ENCODE results near the gene RIN1.

Gene RIN1

DNA sequence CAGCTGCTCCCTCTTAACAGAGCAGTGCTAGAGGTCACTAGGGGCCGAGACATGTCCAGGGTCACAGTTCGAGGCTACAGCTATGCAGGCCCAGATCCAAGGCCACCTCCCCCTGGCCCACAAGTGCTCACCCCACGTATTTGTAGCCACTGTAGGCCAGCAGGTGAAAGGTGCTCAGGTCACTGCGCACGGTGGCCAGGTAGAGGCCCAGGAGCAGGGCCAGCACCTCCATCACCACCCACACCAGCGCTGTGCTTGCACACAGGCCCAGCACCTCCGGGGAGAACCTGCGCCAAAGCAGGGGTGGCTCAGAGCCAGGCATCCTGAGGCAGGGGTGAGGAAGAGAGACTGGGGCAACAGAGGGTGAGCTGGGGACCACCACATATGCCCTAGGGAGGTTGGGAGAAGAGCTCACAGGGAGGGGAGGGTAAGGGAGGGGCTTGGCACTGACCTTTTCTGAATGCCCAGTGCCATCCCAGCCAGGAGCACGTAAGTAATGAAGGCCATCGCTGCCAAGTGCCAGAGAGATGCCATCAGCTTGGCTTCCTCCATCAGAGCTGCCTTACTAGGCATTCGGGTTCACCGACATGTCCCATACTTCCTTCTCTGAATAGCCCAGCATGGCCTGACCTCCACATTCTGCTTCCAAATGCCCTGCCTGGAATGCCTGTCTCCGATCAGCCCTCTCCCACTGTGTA, 50.8 kb downstream of the RIN1 start:
- Histone ChIP-seq H3K9me3 (ENCODE audit: control insufficient read depth, low read length) (no peaks in the 10 kb centered on the region), H3K4me3 (ENCODE audit: low read depth, low read length) (no peak overlapping the region), H3K4me2 (ENCODE audit: low read length) (no peak overlapping the region), H3K9ac (no peak overlapping the region), H3K27ac (no peak overlapping the region), H3K27me3 (ENCODE audit: control insufficient read depth, insufficient read depth, low read length) (no peaks in the 10 kb centered on the region), H3K4me1 (no peaks in the 10 kb centered on the region), H2AFZ (no peak overlapping the region), H3K79me2 (no peaks in the 10 kb centered on the region), H3K36me3 (ENCODE audit: control insufficient read depth, insufficient read depth, low read length) (no peaks in the 10 kb centered on the region)
- TF ChIP-seq CTCF (IDR thresholded peaks at IDR 0.05): no peak

DNA sequence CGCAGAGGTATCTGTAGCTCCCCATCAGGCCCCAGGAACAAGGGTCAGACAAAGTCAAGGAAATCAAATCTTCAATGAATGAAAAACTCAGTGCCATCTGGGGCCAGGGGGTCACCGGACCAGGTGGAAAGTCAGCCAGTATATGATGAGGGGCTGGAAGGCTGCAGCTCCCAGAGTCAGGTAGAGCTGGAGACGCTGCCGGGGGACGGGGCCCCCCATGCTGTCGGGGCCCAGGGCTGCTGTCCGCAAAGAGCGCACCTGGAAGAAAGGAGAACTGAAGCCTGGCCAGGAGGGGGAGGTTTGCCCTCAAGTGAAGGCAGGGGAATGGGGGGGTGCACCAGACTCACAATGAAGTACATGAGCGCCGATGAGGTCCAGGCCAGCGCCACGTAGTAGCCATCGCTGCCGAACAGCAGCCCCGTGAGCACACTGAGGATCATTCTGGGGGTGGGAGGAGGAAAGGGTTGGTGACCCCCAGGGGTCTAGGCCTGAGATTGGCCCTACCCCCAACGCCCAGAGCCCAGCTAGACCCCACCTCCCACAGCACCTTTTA, 51.6 kb downstream of the RIN1 start:
- Histone ChIP-seq H3K79me2 (no peaks in the 10 kb centered on the region), H3K36me3 (ENCODE audit: control insufficient read depth, insufficient read depth, low read length) (no peaks in the 10 kb centered on the region), H3K9me3 (ENCODE audit: control insufficient read depth, low read length) (no peaks in the 10 kb centered on the region), H3K9ac (no peak overlapping the region), H3K27me3 (ENCODE audit: control insufficient read depth, insufficient read depth, low read length) (no peaks in the 10 kb centered on the region), H3K27ac (no peak overlapping the region), H3K4me1 (no peaks in the 10 kb centered on the region), H3K4me3 (ENCODE audit: low read depth, low read length) (no peak overlapping the region), H2AFZ (no peak overlapping the region), H3K4me2 (ENCODE audit: low read length) (no peak overlapping the region)
- TF ChIP-seq CTCF (IDR thresholded peaks at IDR 0.05): no peak

GRCh38 chr11:66283461-66284105, 52.7 kb downstream of the RIN1 start:
- no peak overlapping the region for H3K27ac ChIP-seq
- no peaks in the 10 kb centered on the region for H3K27me3 ChIP-seq (ENCODE audit: control insufficient read depth, insufficient read depth, low read length)
- H3K9me3 ChIP-seq (ENCODE audit: control insufficient read depth, low read length): no peaks in the 10 kb centered on the region
- H3K79me2 ChIP-seq: no peaks in the 10 kb centered on the region
- H3K9ac ChIP-seq: no peak overlapping the region
- TF ChIP-seq CTCF (IDR thresholded peaks at IDR 0.05): no peak
- H3K4me1 ChIP-seq: no peaks in the 10 kb centered on the region
- no peak overlapping the region for H3K4me2 ChIP-seq (ENCODE audit: low read length)
- H2AFZ ChIP-seq: no peak overlapping the region
- no peak overlapping the region for H3K4me3 ChIP-seq (ENCODE audit: low read depth, low read length)
- no peaks in the 10 kb centered on the region for H3K36me3 ChIP-seq (ENCODE audit: control insufficient read depth, insufficient read depth, low read length)

DNA sequence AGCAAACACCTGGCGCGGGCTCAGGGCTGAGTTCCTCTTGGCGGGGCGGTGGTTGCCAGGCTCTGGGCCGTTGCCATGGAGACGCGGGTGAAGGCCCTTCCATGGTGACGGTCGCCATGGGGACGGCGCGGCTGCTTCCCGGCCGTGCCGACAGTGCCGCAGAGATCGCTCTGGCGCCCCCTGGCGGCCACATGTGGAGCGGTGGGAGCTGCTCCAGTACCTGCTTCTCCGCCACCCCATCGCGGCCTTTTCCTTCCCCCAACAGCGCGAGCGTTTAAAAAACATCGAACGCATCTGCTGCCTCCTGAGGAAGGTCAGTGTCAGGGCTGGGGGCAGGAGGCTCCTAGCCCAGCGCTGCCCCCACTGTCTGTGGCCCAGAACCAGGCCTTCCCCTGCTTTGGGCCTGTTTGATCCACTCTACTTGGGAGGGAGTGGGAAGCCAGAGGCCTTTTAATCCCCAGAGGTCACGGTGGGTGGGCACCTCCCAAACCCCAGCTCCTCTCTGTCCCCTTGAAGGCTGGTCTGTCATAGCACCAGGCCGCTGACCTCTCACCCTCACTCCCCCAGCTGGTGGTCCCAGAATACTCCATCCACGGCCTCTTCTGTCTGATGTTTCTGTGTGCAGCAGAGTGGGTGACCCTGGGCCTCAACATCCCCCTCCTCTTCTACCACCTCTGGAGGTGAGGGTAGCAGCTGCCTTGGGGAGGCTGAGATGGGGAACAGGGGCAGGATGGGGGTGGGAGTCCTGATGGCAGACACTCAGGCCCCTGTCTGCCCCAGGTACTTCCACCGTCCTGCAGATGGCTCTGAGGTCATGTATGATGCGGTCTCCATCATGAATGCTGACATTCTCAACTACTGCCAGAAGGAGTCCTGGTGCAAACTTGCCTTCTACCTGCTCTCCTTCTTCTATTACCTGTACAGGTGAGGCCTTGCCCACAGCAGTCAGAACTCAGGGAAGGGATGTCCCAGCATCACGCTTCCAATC, 53.5 kb downstream of the RIN1 start:
- no peak overlapping the region for H3K4me3 ChIP-seq (ENCODE audit: low read depth, low read length)
- no peak overlapping the region for H3K9ac ChIP-seq
- no peaks in the 10 kb centered on the region for H3K27me3 ChIP-seq (ENCODE audit: control insufficient read depth, insufficient read depth, low read length)
- H3K36me3 ChIP-seq (ENCODE audit: control insufficient read depth, insufficient read depth, low read length): no peaks in the 10 kb centered on the region
- no peaks in the 10 kb centered on the region for H3K79me2 ChIP-seq
- no peaks in the 10 kb centered on the region for H3K4me1 ChIP-seq
- no peak overlapping the region for H3K4me2 ChIP-seq (ENCODE audit: low read length)
- no peak overlapping the region for H3K27ac ChIP-seq
- H3K9me3 ChIP-seq (ENCODE audit: control insufficient read depth, low read length): no peaks in the 10 kb centered on the region
- peak; percentile 91 for TF ChIP-seq CTCF (IDR thresholded peaks at IDR 0.05)
- no peak overlapping the region for H2AFZ ChIP-seq

Data from parathyroid adenoma (tissue), 2 donors.